Endothelial cell (in vitro differentiated cells): ENCODE data around the gene KIAA1586. TPM values are rescaled to one million over a fixed set of nuclear protein-coding genes. Genes with fewer than 3 reads are reported as not detected.

ENCODE experiments used
- DNase-seq: peaks from one replicate; pipeline ENCODE4 v3.0.0; 2021; ENCODE audit warnings: low spot score
- H3K27ac Mint-ChIP-seq: one replicate; pipeline ENCODE4 v1.8.0; 2021; ENCODE audit warnings: mixed read lengths, inconsistent platforms; ENCODE audit not compliant: unreplicated experiment
- H3K27me3 Mint-ChIP-seq: one replicate; pipeline ENCODE4 v1.8.0; 2021; ENCODE audit warnings: mild to moderate bottlenecking, moderate library complexity, mixed read lengths, inconsistent platforms; ENCODE audit not compliant: unreplicated experiment
- H3K36me3 Mint-ChIP-seq: one replicate; pipeline ENCODE4 v1.8.0; 2021; ENCODE audit warnings: mild to moderate bottlenecking, low read depth, mixed read lengths, inconsistent platforms; ENCODE audit not compliant: unreplicated experiment
- H3K4me1 Mint-ChIP-seq: one replicate; pipeline ENCODE4 v1.8.0; 2021; ENCODE audit warnings: mild to moderate bottlenecking, mixed read lengths, inconsistent platforms; ENCODE audit not compliant: unreplicated experiment
- H3K4me3 Mint-ChIP-seq: one replicate; pipeline ENCODE4 v1.8.0; 2021; ENCODE audit warnings: mild to moderate bottlenecking, mixed read lengths, inconsistent platforms; ENCODE audit not compliant: unreplicated experiment
- H3K9me3 Mint-ChIP-seq: one replicate; pipeline ENCODE4 v1.8.0; 2021; ENCODE audit warnings: mixed read lengths, inconsistent platforms; ENCODE audit not compliant: unreplicated experiment
- CTCF ChIP-seq: fragments of 200-600 bp; sonication (generic); IDR thresholded peaks from one replicate; pipeline ENCODE4 v1.5.0; 2021; ENCODE audit warnings: antibody characterized with exemption; ENCODE audit not compliant: unreplicated experiment
- total RNA-seq: library from RNA; stranded (reverse); fragmentation: NEBNext Ultra II Directional; extraction: Animal tissue kit (Norgen Biotek cat#: 25700); gene quantifications from one replicate; pipeline ENCODE4 v1.2.1, GENCODE V29; 2021; ENCODE audit not compliant: unreplicated experiment

KIAA1586 gene
- total RNA-seq, 1 donor from 2014 or later: 44.3 TPM

GRCh38 chr6:57013521-57013926 is 33.0 kb upstream of the KIAA1586 start:
- Mint-ChIP-seq H3K27ac (no peak overlapping the region), H3K4me3 (no peak overlapping the region), H3K36me3 (no peaks in the 10 kb centered on the region), H3K9me3 (no peaks in the 10 kb centered on the region), H3K27me3 (peaks cover 3% of the 10 kb centered on the region), H3K4me1 (no peaks in the 10 kb centered on the region)
- TF ChIP-seq CTCF: no peak
- DNase-seq: no peak

GRCh38 chr6:57017069-57017468 is 29.4 kb upstream of the KIAA1586 start:
- DNase-seq: no peak
- Mint-ChIP-seq H3K27me3 (no peaks in the 10 kb centered on the region), H3K36me3 (no peaks in the 10 kb centered on the region), H3K27ac (no peak overlapping the region), H3K9me3 (no peaks in the 10 kb centered on the region), H3K4me1 (no peaks in the 10 kb centered on the region), H3K4me3 (no peak overlapping the region)
- TF ChIP-seq CTCF: no peak

- TF ChIP-seq CTCF: no peak
- no peaks in the 10 kb centered on the region for H3K36me3 Mint-ChIP-seq
- H3K27ac Mint-ChIP-seq: no peak overlapping the region
These were observed 28.7 kb upstream of the KIAA1586 start for GRCh38 chr6:57017841-57018240.

GRCh38 chr6:57019434-57019833 is 27.1 kb upstream of the KIAA1586 start:
- Mint-ChIP-seq H3K27me3 (no peaks in the 10 kb centered on the region), H3K4me3 (no peak overlapping the region), H3K36me3 (peaks cover 1% of the 10 kb centered on the region), H3K4me1 (no peaks in the 10 kb centered on the region), H3K27ac (no peak overlapping the region), H3K9me3 (no peaks in the 10 kb centered on the region)
- TF ChIP-seq CTCF: no peak
- DNase-seq: no peak

More at GRCh38 chr6:57017841-57018240, 28.7 kb upstream of the KIAA1586 start:
- DNase-seq: no peak
- no peak overlapping the region for H3K4me3 Mint-ChIP-seq
- H3K27me3 Mint-ChIP-seq: no peaks in the 10 kb centered on the region
- H3K9me3 Mint-ChIP-seq: no peaks in the 10 kb centered on the region
- H3K4me1 Mint-ChIP-seq: no peaks in the 10 kb centered on the region

GRCh38 chr6:57021086-57021720 is 25.3 kb upstream of the KIAA1586 start:
- H3K36me3 Mint-ChIP-seq: peaks cover 5% of the 10 kb centered on the region
- peak; percentile 70 for TF ChIP-seq CTCF
- H3K27ac Mint-ChIP-seq: no peak overlapping the region
- no peaks in the 10 kb centered on the region for H3K9me3 Mint-ChIP-seq
- no peak overlapping the region for H3K4me3 Mint-ChIP-seq
- H3K27me3 Mint-ChIP-seq: peaks cover 2% of the 10 kb centered on the region
- no peaks in the 10 kb centered on the region for H3K4me1 Mint-ChIP-seq
- DNase-seq: no peak
